K562 (cell line): Measurements from ENCODE around the gene PYGO2. TPM values are rescaled to one million over a fixed set of nuclear protein-coding genes. Genes with fewer than 3 reads are reported as not detected.

Source experiments
- NCOA6 ChIP-seq: fragments of 450-650 bp; IDR thresholded peaks from 2 replicates; pipeline ENCODE4 v1.6.1; 2017; ENCODE audit warnings: mild to moderate bottlenecking
- polyA plus RNA-seq, 8 experiments: library from polyadenylated mRNA; depleted of rRNA in 4 of 8; stranded (reverse) in 5 of 8; unstranded in 3 of 8; fragments of >200 nt; fragmentation: Nextera tagmentation in 2 of 8; fragmentation: Illumina TruSeq in 1 of 8; extraction: Ambion mirVana in 2 of 8; extraction: Trizol in 1 of 8; gene quantifications; 2 replicates each; pipeline versions ENCODE4 v1.2.1 to v1.2.3, GENCODE V29; 2011 to 2014; ENCODE audit warnings: inconsistent platforms in 1 of 8, missing spikeins in 1 of 8
- total RNA-seq, 7 experiments: library from RNA; depleted of rRNA in 6 of 7; stranded (reverse); fragments of >200 nt in 6 of 7; fragmentation: Illumina TruSeq in 2 of 7; extraction: Trizol in 2 of 7; gene quantifications; 2 replicates each; pipeline versions ENCODE4 v1.2.1 to v1.2.3, GENCODE V29; 2011 to 2021; ENCODE audit warnings: low replicate concordance in 1 of 7
- TF ChIP-seq, protein P1 (sequence below): IDR thresholded peaks from 3 replicates; pipeline ENCODE4 v1.6.1; 2011; ENCODE audit warnings: borderline replicate concordance, mild to moderate bottlenecking, moderate library complexity; ENCODE audit not compliant: insufficient read length; ENCODE audit errors: extremely low read depth
- TF ChIP-seq, protein P2 (sequence below): fragments of 250-450 bp; sonication (Bioruptor Pico); IDR thresholded peaks from 2 replicates; pipeline ENCODE4 v1.5.0; 2022; ENCODE audit warnings: mild to moderate bottlenecking
- TF ChIP-seq, protein P3 (sequence below): fragments of 250-450 bp; sonication (Bioruptor Pico); IDR thresholded peaks from 2 replicates; pipeline ENCODE4 v1.4.0; 2020

The PYGO2 gene
- total and polyA plus RNA-seq, 9 of the 15 experiments (the other 6 are each of a cell fraction or from before 2014, with no cell fraction given) = 8.3 to 36.2 (median 18.2) TPM

DNA sequence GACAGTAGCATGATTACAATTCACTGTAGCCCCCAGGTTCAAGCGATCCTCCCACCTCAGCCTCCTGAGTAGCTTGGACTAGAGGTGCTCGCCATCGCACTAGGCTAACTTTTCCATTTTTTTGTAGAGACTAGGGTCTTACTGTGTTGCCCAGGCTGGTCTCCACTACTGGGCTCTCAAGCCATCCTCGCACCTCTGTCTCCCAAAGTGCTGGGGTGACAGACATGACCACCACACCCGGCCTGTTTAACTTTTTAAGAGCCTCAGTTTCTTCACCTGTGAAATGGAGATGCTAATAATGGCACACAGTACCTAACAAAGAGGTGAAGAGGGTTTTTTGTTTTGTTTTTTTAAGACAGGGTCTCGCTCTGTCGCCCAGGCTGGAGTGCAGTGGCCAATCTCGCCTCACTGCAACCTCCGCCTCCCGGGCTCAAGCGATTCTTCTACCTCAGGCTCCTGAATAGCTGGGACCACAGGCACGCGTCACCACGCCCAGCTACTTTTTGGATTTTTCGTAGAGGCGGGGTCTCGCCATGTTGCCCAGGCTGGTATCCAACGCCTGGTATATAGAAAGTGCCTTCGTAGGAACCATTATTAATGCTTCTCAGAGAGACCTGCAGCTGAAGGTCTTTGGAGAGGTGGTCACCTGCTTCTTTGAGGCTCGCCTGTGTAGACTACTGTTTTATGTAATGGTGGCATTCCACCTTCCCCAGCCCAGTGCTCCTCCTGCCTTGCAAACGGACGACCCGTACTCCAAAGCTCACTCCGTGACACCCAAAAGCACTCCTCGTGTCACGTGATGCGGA is 25.6 kb downstream of the PYGO2 start (continued):
- TF ChIP-seq, protein P1, sequence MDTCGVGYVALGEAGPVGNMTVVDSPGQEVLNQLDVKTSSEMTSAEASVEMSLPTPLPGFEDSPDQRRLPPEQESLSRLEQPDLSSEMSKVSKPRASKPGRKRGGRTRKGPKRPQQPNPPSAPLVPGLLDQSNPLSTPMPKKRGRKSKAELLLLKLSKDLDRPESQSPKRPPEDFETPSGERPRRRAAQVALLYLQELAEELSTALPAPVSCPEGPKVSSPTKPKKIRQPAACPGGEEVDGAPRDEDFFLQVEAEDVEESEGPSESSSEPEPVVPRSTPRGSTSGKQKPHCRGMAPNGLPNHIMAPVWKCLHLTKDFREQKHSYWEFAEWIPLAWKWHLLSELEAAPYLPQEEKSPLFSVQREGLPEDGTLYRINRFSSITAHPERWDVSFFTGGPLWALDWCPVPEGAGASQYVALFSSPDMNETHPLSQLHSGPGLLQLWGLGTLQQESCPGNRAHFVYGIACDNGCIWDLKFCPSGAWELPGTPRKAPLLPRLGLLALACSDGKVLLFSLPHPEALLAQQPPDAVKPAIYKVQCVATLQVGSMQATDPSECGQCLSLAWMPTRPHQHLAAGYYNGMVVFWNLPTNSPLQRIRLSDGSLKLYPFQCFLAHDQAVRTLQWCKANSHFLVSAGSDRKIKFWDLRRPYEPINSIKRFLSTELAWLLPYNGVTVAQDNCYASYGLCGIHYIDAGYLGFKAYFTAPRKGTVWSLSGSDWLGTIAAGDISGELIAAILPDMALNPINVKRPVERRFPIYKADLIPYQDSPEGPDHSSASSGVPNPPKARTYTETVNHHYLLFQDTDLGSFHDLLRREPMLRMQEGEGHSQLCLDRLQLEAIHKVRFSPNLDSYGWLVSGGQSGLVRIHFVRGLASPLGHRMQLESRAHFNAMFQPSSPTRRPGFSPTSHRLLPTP = no peak
- no peak for TF ChIP-seq NCOA6
- TF ChIP-seq, protein P2, sequence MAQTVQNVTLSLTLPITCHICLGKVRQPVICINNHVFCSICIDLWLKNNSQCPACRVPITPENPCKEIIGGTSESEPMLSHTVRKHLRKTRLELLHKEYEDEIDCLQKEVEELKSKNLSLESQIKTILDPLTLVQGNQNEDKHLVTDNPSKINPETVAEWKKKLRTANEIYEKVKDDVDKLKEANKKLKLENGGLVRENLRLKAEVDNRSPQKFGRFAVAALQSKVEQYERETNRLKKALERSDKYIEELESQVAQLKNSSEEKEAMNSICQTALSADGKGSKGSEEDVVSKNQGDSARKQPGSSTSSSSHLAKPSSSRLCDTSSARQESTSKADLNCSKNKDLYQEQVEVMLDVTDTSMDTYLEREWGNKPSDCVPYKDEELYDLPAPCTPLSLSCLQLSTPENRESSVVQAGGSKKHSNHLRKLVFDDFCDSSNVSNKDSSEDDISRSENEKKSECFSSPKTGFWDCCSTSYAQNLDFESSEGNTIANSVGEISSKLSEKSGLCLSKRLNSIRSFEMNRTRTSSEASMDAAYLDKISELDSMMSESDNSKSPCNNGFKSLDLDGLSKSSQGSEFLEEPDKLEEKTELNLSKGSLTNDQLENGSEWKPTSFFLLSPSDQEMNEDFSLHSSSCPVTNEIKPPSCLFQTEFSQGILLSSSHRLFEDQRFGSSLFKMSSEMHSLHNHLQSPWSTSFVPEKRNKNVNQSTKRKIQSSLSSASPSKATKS (CRISPR knock-in tag) = no peak
- TF ChIP-seq, protein P3, sequence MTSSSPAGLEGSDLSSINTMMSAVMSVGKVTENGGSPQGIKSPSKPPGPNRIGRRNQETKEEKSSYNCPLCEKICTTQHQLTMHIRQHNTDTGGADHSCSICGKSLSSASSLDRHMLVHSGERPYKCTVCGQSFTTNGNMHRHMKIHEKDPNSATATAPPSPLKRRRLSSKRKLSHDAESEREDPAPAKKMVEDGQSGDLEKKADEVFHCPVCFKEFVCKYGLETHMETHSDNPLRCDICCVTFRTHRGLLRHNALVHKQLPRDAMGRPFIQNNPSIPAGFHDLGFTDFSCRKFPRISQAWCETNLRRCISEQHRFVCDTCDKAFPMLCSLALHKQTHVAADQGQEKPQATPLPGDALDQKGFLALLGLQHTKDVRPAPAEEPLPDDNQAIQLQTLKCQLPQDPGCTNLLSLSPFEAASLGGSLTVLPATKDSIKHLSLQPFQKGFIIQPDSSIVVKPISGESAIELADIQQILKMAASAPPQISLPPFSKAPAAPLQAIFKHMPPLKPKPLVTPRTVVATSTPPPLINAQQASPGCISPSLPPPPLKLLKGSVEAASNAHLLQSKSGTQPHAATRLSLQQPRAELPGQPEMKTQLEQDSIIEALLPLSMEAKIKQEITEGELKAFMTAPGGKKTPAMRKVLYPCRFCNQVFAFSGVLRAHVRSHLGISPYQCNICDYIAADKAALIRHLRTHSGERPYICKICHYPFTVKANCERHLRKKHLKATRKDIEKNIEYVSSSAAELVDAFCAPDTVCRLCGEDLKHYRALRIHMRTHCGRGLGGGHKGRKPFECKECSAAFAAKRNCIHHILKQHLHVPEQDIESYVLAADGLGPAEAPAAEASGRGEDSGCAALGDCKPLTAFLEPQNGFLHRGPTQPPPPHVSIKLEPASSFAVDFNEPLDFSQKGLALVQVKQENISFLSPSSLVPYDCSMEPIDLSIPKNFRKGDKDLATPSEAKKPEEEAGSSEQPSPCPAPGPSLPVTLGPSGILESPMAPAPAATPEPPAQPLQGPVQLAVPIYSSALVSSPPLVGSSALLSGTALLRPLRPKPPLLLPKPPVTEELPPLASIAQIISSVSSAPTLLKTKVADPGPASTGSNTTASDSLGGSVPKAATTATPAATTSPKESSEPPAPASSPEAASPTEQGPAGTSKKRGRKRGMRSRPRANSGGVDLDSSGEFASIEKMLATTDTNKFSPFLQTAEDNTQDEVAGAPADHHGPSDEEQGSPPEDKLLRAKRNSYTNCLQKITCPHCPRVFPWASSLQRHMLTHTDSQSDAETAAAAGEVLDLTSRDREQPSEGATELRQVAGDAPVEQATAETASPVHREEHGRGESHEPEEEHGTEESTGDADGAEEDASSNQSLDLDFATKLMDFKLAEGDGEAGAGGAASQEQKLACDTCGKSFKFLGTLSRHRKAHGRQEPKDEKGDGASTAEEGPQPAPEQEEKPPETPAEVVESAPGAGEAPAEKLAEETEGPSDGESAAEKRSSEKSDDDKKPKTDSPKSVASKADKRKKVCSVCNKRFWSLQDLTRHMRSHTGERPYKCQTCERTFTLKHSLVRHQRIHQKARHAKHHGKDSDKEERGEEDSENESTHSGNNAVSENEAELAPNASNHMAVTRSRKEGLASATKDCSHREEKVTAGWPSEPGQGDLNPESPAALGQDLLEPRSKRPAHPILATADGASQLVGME (CRISPR knock-in tag) = no peak
